SU-DHL-6 (cell line): Measurements from ENCODE around the gene MEIOSIN.

Source experiments
- H2AFZ ChIP-seq: fragments of 200-600 bp; sonication (generic); 2 replicates; pipeline ENCODE4 v1.6.1; 2014; ENCODE audit warnings: low read depth, mild to moderate bottlenecking, moderate library complexity, mixed read lengths, antibody characterized with exemption, low read length; ENCODE audit not compliant: severe bottlenecking
- H3F3A ChIP-seq: fragments of 200-600 bp; shearing (Covaris generic); 2 replicates; pipeline ENCODE4 v1.6.0; 2016; ENCODE audit warnings: antibody characterized with exemption, mild to moderate bottlenecking; ENCODE audit not compliant: insufficient read depth
- H3K27ac ChIP-seq: fragments of 200-600 bp; sonication (generic); 2 replicates; pipeline ENCODE4 v1.5.1; 2016; ENCODE audit warnings: low read depth, mild to moderate bottlenecking, low read length, moderate library complexity, mixed read lengths
- H3K27me3 ChIP-seq: fragments of 200-600 bp; sonication (generic), shearing (Covaris generic); 2 replicates; pipeline ENCODE4 v1.6.0; 2014; ENCODE audit warnings: mild to moderate bottlenecking, low read length
- H3K36me3 ChIP-seq: fragments of 200-600 bp; sonication (generic); 2 replicates; pipeline ENCODE4 v1.6.1; 2014; ENCODE audit warnings: mild to moderate bottlenecking, low read length, mixed read lengths
- H3K4me2 ChIP-seq: fragments of 300-600, 200-600 bp; shearing (Covaris generic), sonication (generic); 2 replicates; pipeline ENCODE4 v1.6.0; 2014; ENCODE audit warnings: low read length, low read depth, mild to moderate bottlenecking; ENCODE audit not compliant: poor library complexity, severe bottlenecking
- H3K4me3 ChIP-seq: fragments of 200-600 bp; sonication (generic); 2 replicates; pipeline ENCODE4 v1.5.1; 2014; ENCODE audit warnings: antibody characterized with exemption, low read length, mild to moderate bottlenecking, mixed read lengths; ENCODE audit not compliant: insufficient read depth, poor library complexity, severe bottlenecking
- H3K79me2 ChIP-seq: fragments of 200-600 bp; sonication (generic); 2 replicates; pipeline ENCODE4 v1.6.1; 2014; ENCODE audit warnings: mild to moderate bottlenecking, low read length, moderate library complexity; ENCODE audit not compliant: insufficient read depth
- H3K9ac ChIP-seq: fragments of 200-600 bp; sonication (generic); 2 replicates; pipeline ENCODE4 v1.7.0; 2014; ENCODE audit warnings: mild to moderate bottlenecking, low read length
- H3K9me2 ChIP-seq: fragments of 200-600 bp; sonication (generic); replicated peaks from 2 replicates; pipeline ENCODE4 v1.6.1; 2014; ENCODE audit warnings: low read length; ENCODE audit not compliant: insufficient read depth
- H3K9me3 ChIP-seq: fragments of 200-600 bp; sonication (generic); 2 replicates; pipeline ENCODE4 v1.6.1; 2014; ENCODE audit warnings: low read length, mixed read lengths; ENCODE audit not compliant: insufficient read depth
- H4K20me1 ChIP-seq: fragments of 200-600 bp; sonication (generic); 2 replicates; pipeline ENCODE4 v1.6.1; 2014; ENCODE audit warnings: low read depth, mild to moderate bottlenecking, antibody characterized with exemption, low read length, moderate library complexity, mixed read lengths
- CTCF ChIP-seq: fragments of 200-600 bp; sonication (generic); IDR thresholded peaks from one replicate; pipeline ENCODE4 v1.5.1; 2017; ENCODE audit warnings: antibody characterized with exemption, mild to moderate bottlenecking, low read length, moderate library complexity; ENCODE audit not compliant: insufficient read depth, poor library complexity, severe bottlenecking
- EZH2phosphoT487 ChIP-seq: fragments of 200-600 bp; sonication (generic), shearing (Covaris generic); conservative IDR thresholded peaks from 2 replicates; pipeline ENCODE4 v1.6.1; 2018; ENCODE audit warnings: mild to moderate bottlenecking, antibody characterized with exemption, low read length, moderate library complexity, mixed read lengths

MEIOSIN gene

GRCh38 chr19:45729800-45730290 lies 3.4 kb upstream of the MEIOSIN start:
- no peaks in the 10 kb centered on the region for H3K27me3 ChIP-seq
- H3K36me3 ChIP-seq = no peaks in the 10 kb centered on the region
- H3K79me2 ChIP-seq = peaks cover 58% of the 10 kb centered on the region
- peak overlapping the region; percentile 71 for H3K4me2 ChIP-seq
- H3K4me3 ChIP-seq = peak overlapping the region; percentile 82
- TF ChIP-seq CTCF = no peak
- TF ChIP-seq EZH2phosphoT487 = no peak
- H3K9me2 ChIP-seq = no peaks in the 10 kb centered on the region
- H3K9ac ChIP-seq = peak overlapping the region; percentile 90
- no peak overlapping the region for H2AFZ ChIP-seq
- H3K27ac ChIP-seq = peak overlapping the region; percentile 45
- peaks cover 5% of the 10 kb centered on the region for H3F3A ChIP-seq
- H3K9me3 ChIP-seq = no peaks in the 10 kb centered on the region
- no peaks in the 10 kb centered on the region for H4K20me1 ChIP-seq

- Histone ChIP-seq H3K79me2 (peaks cover 50% of the 10 kb centered on the region), H3K4me2 (peak within 1 kb of the TSS; percentile 71), H4K20me1 (no peaks in the 10 kb centered on the region), H3K27me3 (no peaks in the 10 kb centered on the region), H3F3A (peaks cover 5% of the 10 kb centered on the region), H2AFZ (peak within 1 kb of the TSS; percentile 45), H3K36me3 (no peaks in the 10 kb centered on the region), H3K9me2 (no peaks in the 10 kb centered on the region), H3K9ac (peak within 1 kb of the TSS; percentile 90), H3K27ac (peak within 1 kb of the TSS; percentile 45), H3K4me3 (peak within 1 kb of the TSS; percentile 82), H3K9me3 (no peaks in the 10 kb centered on the region)
- no peak for TF ChIP-seq EZH2phosphoT487
- TF ChIP-seq CTCF = peak; percentile 39
Observed at GRCh38 chr19:45730368-45731288, 2.6 kb upstream of the MEIOSIN start, which contains the start of gene FBXO46. FBXO46 (minus strand) TSS chr19:45730896; CDS start chr19:45713495, 17,401 bp downstream.

GRCh38 chr19:45739498-45740439 lies 6.5 kb downstream of the MEIOSIN start:
- H2AFZ ChIP-seq = no peak overlapping the region
- H3K4me3 ChIP-seq = no peak overlapping the region
- no peak overlapping the region for H3K9ac ChIP-seq
- H3K4me2 ChIP-seq = no peak overlapping the region
- H3K9me3 ChIP-seq = no peaks in the 10 kb centered on the region
- no peaks in the 10 kb centered on the region for H3K36me3 ChIP-seq
- no peaks in the 10 kb centered on the region for H3K79me2 ChIP-seq
- no peaks in the 10 kb centered on the region for H4K20me1 ChIP-seq
- no peak overlapping the region for H3K27ac ChIP-seq
- no peaks in the 10 kb centered on the region for H3K27me3 ChIP-seq
- TF ChIP-seq CTCF (no peak), EZH2phosphoT487 (no peak)
- H3K9me2 ChIP-seq = no peaks in the 10 kb centered on the region
- no peaks in the 10 kb centered on the region for H3F3A ChIP-seq
